HEK293 (cell line): ENCODE results near the gene KLHL21.

Source experiments
- CTCF ChIA-PET: fragments of 350-600 bp; formaldehyde crosslinking; extraction: SDS; loops from one replicate; lab custom pipeline; 2021; ENCODE audit warnings: antibody characterized with exemption; lab: Yijun Ruan, JAX
- POLR2A ChIA-PET: fragments of 300-600 bp; formaldehyde crosslinking; extraction: SDS; loops from one replicate; lab custom pipeline; 2020; ENCODE audit warnings: antibody characterized with exemption, inconsistent platforms; lab: Yijun Ruan, JAX
- H3K27ac ChIP-seq: fragments of 200-500 bp; sonication (Bioruptor generic); 2 replicates; pipeline ENCODE4 v1.5.1; 2014; ENCODE audit warnings: low read depth, low read length, control low read depth, inconsistent platforms; ENCODE audit errors: extremely low read depth
- H3K36me3 ChIP-seq, 2 experiments: fragments of 200-500 bp in 1 of 2; sonication (Bioruptor generic) in 1 of 2; 1 replicate in 1 of 2; 2 replicates in 1 of 2; pipeline ENCODE4 v1.5.1; 2014 to 2017; ENCODE audit warnings: inconsistent platforms in 2 of 2, low read length in 2 of 2; ENCODE audit not compliant: control insufficient read depth in 2 of 2, insufficient read depth in 1 of 2
- H3K4me1 ChIP-seq: fragments of 200-500 bp; sonication (Bioruptor generic); 2 replicates; pipeline ENCODE4 v1.5.1; 2014; ENCODE audit warnings: mild to moderate bottlenecking, low read length, inconsistent platforms; ENCODE audit not compliant: control insufficient read depth, insufficient read depth
- H3K4me3 ChIP-seq: 2 replicates; pipeline ENCODE4 v1.5.1; 2011; ENCODE audit warnings: low read depth, mild to moderate bottlenecking, control low read depth, low read length, moderate library complexity
- H3K9me3 ChIP-seq: fragments of 200-500 bp; sonication (Bioruptor generic); 2 replicates; pipeline ENCODE4 v1.5.1; 2014; ENCODE audit warnings: low read depth, low read length, inconsistent platforms; ENCODE audit not compliant: control insufficient read depth, insufficient read depth
- GLI2 ChIP-seq: fragments of 450-650 bp; formaldehyde crosslinking; IDR thresholded peaks from 2 replicates; pipeline ENCODE4; 2017; ENCODE audit warnings: missing biosample characterization, missing genetic modification characterization, low read depth, borderline replicate concordance
- GLIS1 ChIP-seq: fragments of 450-650 bp; formaldehyde crosslinking; IDR thresholded peaks from 2 replicates; pipeline ENCODE4 v1.5.1; 2016; ENCODE audit warnings: missing biosample characterization, missing genetic modification characterization
- GLIS2 ChIP-seq: fragments of 450-650 bp; formaldehyde crosslinking; IDR thresholded peaks from 2 replicates; pipeline ENCODE4 v1.5.1; 2016; ENCODE audit warnings: missing biosample characterization, missing genetic modification characterization
- REPIN1 ChIP-seq: fragments of 450-650 bp; formaldehyde crosslinking; IDR thresholded peaks from 2 replicates; pipeline ENCODE4 v1.5.1; 2017; ENCODE audit warnings: missing biosample characterization, missing genetic modification characterization, low read depth
- SCRT2 ChIP-seq: fragments of 450-650 bp; formaldehyde crosslinking; IDR thresholded peaks from 2 replicates; pipeline ENCODE4 v1.5.1; 2016; ENCODE audit warnings: missing biosample characterization, missing genetic modification characterization
- SP3 ChIP-seq: fragments of 450-650 bp; formaldehyde crosslinking; IDR thresholded peaks from 2 replicates; pipeline ENCODE4 v1.5.1; 2016; ENCODE audit warnings: missing biosample characterization, missing genetic modification characterization
- YY2 ChIP-seq: fragments of 450-650 bp; formaldehyde crosslinking; IDR thresholded peaks from 2 replicates; pipeline ENCODE4 v1.5.1; 2016; ENCODE audit warnings: missing biosample characterization, missing genetic modification characterization
- ZNF155 ChIP-seq: fragments of 450-650 bp; formaldehyde crosslinking; IDR thresholded peaks from 2 replicates; pipeline ENCODE4 v1.5.1; 2016; ENCODE audit warnings: missing biosample characterization, missing genetic modification characterization
- ZNF2 ChIP-seq: fragments of 450-650 bp; formaldehyde crosslinking; IDR thresholded peaks from 2 replicates; pipeline ENCODE4 v1.5.1; 2016; ENCODE audit warnings: missing biosample characterization, missing genetic modification characterization
- ZNF221 ChIP-seq: fragments of 450-650 bp; formaldehyde crosslinking; IDR thresholded peaks from 2 replicates; pipeline ENCODE4 v1.5.1; 2017; ENCODE audit warnings: missing biosample characterization, missing genetic modification characterization, borderline replicate concordance
- ZNF555 ChIP-seq: fragments of 450-650 bp; formaldehyde crosslinking; conservative IDR thresholded peaks from 2 replicates; pipeline ENCODE4 v1.5.1; 2017; ENCODE audit warnings: missing biosample characterization, mild to moderate bottlenecking, missing genetic modification characterization, inconsistent platforms
- ZNF571 ChIP-seq: fragments of 450-650 bp; formaldehyde crosslinking; IDR thresholded peaks from 2 replicates; pipeline ENCODE4 v1.5.0; 2017; ENCODE audit warnings: missing biosample characterization, missing genetic modification characterization
- ZNF600 ChIP-seq: fragments of 450-650 bp; formaldehyde crosslinking; IDR thresholded peaks from 2 replicates; pipeline ENCODE4 v1.5.1; 2016; ENCODE audit warnings: missing biosample characterization, missing genetic modification characterization
- TF ChIP-seq, protein P1 (sequence below): fragments of 450-650 bp; formaldehyde crosslinking; IDR thresholded peaks from 2 replicates; pipeline ENCODE4 v1.5.1; 2016; ENCODE audit warnings: missing biosample characterization, missing genetic modification characterization
- TF ChIP-seq, protein P2 (sequence below): fragments of 450-650 bp; formaldehyde crosslinking; IDR thresholded peaks from 2 replicates; pipeline ENCODE4 v1.5.1; 2016; ENCODE audit warnings: missing biosample characterization, missing genetic modification characterization
- TF ChIP-seq, protein P3 (sequence below): fragments of 450-650 bp; formaldehyde crosslinking; IDR thresholded peaks from 2 replicates; pipeline ENCODE4 v1.5.1; 2016; ENCODE audit warnings: missing biosample characterization, missing genetic modification characterization

The KLHL21 gene

DNA sequence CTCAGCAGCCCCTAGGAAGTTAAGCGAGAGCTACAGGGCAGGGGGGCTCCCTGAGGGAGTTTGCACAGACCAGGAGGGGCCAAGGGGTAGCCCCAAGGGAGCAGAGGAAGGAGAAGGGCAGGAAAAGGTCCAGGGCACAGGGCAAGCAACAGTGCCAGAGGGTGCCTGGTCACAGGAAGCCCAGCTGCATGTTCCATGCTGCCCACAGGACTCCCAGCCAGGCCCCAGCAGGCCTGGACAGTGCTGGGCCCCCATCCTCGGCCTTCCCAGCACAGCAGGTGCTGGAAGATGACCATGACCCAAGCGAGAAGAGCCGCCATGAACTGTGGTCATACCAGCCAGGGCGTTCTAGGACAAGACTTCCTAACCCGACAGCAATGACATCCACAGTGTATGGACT, 11.0 kb downstream of the KLHL21 start:
- Histone ChIP-seq H3K27ac (no peak overlapping the region), H3K4me3 (no peak overlapping the region), H3K36me3 (peaks cover 3 to 100% of the 10 kb centered on the region in 2 experiments; a peak in 2 of 3 replicates), H3K9me3 (no peaks in the 10 kb centered on the region), H3K4me1 (no peaks in the 10 kb centered on the region)
- no peak for TF ChIP-seq GLIS2 (tag by site-specific recombination)
- TF ChIP-seq REPIN1 (tag by site-specific recombination): no peak
- TF ChIP-seq GLI2 (tag by site-specific recombination): no peak
- POLR2A ChIA-PET: interaction anchor here (1.2 to 2.3 kb wide), 4 partner anchors 10 to 12 kb away, joined by 3 to 12 read pairs (median 4); partner anchors contain the start of gene ZBTB48
- CTCF ChIA-PET: interaction anchor here (1.8 kb wide), 1 partner anchor 37 kb away, joined by 7 read pairs; the partner anchor contains the start of gene TAS1R1

DNA sequence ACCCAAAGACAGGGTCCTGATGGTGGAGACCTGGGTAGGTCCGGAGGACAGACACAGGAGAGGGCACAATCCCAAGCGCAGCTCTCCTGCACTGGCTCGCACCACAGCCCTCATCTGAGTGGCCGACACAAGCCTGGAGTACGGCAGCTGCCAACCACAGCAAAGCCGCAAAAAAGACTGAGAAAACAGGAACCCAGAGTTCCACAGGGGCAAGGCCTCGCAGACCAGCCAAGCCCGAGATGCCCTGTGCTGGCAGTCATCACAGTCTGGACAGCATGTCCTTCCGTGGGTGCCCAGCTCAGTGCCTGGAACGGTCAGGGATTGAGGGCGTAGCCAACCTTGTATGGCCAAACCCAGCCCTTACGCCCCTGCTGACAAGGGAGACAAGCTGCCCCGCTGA, 11.4 kb downstream of the KLHL21 start:
- POLR2A ChIA-PET: interaction anchor here (1.2 to 2.3 kb wide), 3 partner anchors 10 to 12 kb away, joined by 3 to 12 read pairs (median 4); partner anchors contain the start of gene ZBTB48
- peaks cover 3 to 100% of the 10 kb centered on the region in 2 experiments; a peak in 2 of 3 replicates for H3K36me3 ChIP-seq

DNA sequence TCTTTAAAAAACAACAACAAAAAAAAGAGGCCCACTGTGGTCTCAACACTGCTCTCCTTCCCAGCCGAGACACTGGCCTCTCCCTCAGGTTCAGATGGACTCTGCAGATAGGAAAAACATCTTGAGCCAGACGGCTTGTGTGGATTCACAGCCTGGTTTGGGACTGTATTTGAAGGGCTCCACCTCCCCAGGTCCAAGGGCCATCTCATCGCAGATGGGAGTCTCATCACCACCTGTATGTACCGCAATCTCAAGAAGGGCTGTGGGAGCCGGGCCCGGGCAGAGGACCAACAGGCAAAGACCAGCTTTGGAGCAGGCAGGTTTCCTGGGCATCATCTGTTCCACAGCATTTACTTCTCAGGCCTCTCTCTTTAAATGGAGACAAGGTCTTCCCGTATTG, 12.6 kb downstream of the KLHL21 start:
- peaks cover 0 to 96% of the 10 kb centered on the region in 2 experiments; a peak in 1 of 3 replicates for H3K36me3 ChIP-seq
- CTCF ChIA-PET: no interaction called here
- no peak overlapping the region for H3K27ac ChIP-seq
- no peaks in the 10 kb centered on the region for H3K9me3 ChIP-seq
- POLR2A ChIA-PET: interaction anchor here (1.2 to 2.4 kb wide), 4 partner anchors 10 to 12 kb away, joined by 4 to 13 read pairs (median 10); partner anchors contain the start of genes KLHL21 and ZBTB48
- no peak for TF ChIP-seq ZNF2 (tag by site-specific recombination)
- TF ChIP-seq ZNF555 (tag by site-specific recombination): no peak
- TF ChIP-seq, protein P1, sequence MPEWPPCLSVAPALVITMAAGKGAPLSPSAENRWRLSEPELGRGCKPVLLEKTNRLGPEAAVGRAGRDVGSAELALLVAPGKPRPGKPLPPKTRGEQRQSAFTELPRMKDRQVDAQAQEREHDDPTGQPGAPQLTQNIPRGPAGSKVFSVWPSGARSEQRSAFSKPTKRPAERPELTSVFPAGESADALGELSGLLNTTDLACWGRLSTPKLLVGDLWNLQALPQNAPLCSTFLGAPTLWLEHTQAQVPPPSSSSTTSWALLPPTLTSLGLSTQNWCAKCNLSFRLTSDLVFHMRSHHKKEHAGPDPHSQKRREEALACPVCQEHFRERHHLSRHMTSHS: no peak
- TF ChIP-seq, protein P2, sequence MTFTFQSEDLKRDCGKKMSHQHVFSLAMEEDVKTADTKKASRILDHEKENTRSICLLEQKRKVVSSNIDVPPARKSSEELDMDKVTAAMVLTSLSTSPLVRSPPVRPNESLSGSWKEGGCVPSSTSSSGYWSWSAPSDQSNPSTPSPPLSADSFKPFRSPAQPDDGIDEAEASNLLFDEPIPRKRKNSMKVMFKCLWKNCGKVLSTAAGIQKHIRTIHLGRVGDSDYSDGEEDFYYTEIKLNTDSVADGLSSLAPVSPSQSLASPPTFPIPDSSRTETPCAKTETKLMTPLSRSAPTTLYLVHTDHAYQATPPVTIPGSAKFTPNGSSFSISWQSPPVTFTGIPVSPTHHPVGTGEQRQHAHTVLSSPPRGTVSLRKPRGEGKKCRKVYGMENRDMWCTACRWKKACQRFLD: no peak
- no peak for TF ChIP-seq ZNF155 (tag by site-specific recombination)
- TF ChIP-seq, protein P3, sequence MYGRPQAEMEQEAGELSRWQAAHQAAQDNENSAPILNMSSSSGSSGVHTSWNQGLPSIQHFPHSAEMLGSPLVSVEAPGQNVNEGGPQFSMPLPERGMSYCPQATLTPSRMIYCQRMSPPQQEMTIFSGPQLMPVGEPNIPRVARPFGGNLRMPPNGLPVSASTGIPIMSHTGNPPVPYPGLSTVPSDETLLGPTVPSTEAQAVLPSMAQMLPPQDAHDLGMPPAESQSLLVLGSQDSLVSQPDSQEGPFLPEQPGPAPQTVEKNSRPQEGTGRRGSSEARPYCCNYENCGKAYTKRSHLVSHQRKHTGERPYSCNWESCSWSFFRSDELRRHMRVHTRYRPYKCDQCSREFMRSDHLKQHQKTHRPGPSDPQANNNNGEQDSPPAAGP (tag by site-specific recombination): no peak
- no peak for TF ChIP-seq SP3 (tag by site-specific recombination)
- no peak for TF ChIP-seq YY2 (tag by site-specific recombination)
- no peak for TF ChIP-seq SCRT2 (tag by site-specific recombination)
- H3K4me1 ChIP-seq: no peaks in the 10 kb centered on the region
- H3K4me3 ChIP-seq: no peak overlapping the region

More for the DNA sequence above, 11.4 kb downstream of the KLHL21 start:
- no peak overlapping the region for H3K4me3 ChIP-seq
- CTCF ChIA-PET: interaction anchor here (1.8 kb wide), 1 partner anchor 36 kb away, joined by 7 read pairs; the partner anchor contains the start of gene TAS1R1
- no peaks in the 10 kb centered on the region for H3K9me3 ChIP-seq
- no peak overlapping the region for H3K27ac ChIP-seq
- no peak for TF ChIP-seq ZNF571
- no peak for TF ChIP-seq GLIS1 (tag by site-specific recombination)
- TF ChIP-seq ZNF600: peak; percentile 67; the same call in 1 of the 2 replicates
- TF ChIP-seq ZNF221 (tag by site-specific recombination): no peak
- TF ChIP-seq, all 188 proteins: peak for 1
- no peaks in the 10 kb centered on the region for H3K4me1 ChIP-seq
